H9 (cell line): ENCODE measurements around the gene HEATR5A. TPM values are rescaled to one million over a fixed set of nuclear protein-coding genes. Genes with fewer than 3 reads are reported as not detected.
"Not testable (repeated sequence)": the region's sequence is repeated elsewhere in the genome, so short reads cannot be mapped to it uniquely, and the experiment has no call there.

ENCODE experiments used
- DNase-seq: peaks from one replicate; pipeline ENCODE4 v3.0.0-alpha.2; 2017
- H2AFZ ChIP-seq: one replicate; pipeline ENCODE4 v1.6.1; 2013; ENCODE audit warnings: mild to moderate bottlenecking, low read length, control low read depth, moderate library complexity
- H2AK5ac ChIP-seq: 2 replicates; pipeline ENCODE4 v1.6.1; 2013; ENCODE audit warnings: low read length, control low read depth, mixed read lengths; ENCODE audit not compliant: insufficient read length
- H2BK120ac ChIP-seq: one replicate; pipeline ENCODE4 v1.6.1; 2013; ENCODE audit warnings: low read depth, mild to moderate bottlenecking, low read length, control low read depth, inconsistent platforms; ENCODE audit not compliant: poor library complexity, severe bottlenecking
- H2BK12ac ChIP-seq: 2 replicates; pipeline ENCODE4 v1.6.1; 2013; ENCODE audit warnings: low read length, control low read depth, mixed read lengths, low read depth; ENCODE audit not compliant: insufficient read length
- H2BK15ac ChIP-seq: 2 replicates; pipeline ENCODE4 v1.6.1; 2013; ENCODE audit warnings: low read depth, low read length, control low read depth
- H2BK20ac ChIP-seq: one replicate; pipeline ENCODE4 v1.6.1; 2013; ENCODE audit warnings: low read depth, mild to moderate bottlenecking, low read length, control low read depth, inconsistent platforms; ENCODE audit not compliant: poor library complexity, severe bottlenecking
- H2BK5ac ChIP-seq: 2 replicates; pipeline ENCODE4 v1.6.1; 2013; ENCODE audit warnings: low read length, control low read depth, mixed read lengths; ENCODE audit not compliant: insufficient read length
- H3K14ac ChIP-seq: 2 replicates; pipeline ENCODE4 v1.6.1; 2013; ENCODE audit warnings: low read length, control low read depth; ENCODE audit not compliant: insufficient read depth
- H3K18ac ChIP-seq: 2 replicates; pipeline ENCODE4 v1.6.1; 2013; ENCODE audit warnings: low read depth, mild to moderate bottlenecking, mixed read lengths, low read length, control low read depth; ENCODE audit not compliant: insufficient read length
- H3K23ac ChIP-seq: 2 replicates; pipeline ENCODE4 v1.6.1; 2013; ENCODE audit warnings: low read length, control low read depth, mixed read lengths, low read depth; ENCODE audit not compliant: insufficient read length
- H3K23me2 ChIP-seq: 2 replicates; pipeline ENCODE4 v1.6.1; 2013; ENCODE audit warnings: low read depth, mild to moderate bottlenecking, mixed read lengths, low read length, control low read depth; ENCODE audit not compliant: insufficient read length, poor library complexity, severe bottlenecking
- H3K27ac ChIP-seq: 2 replicates; pipeline ENCODE4 v1.5.1; 2013; ENCODE audit warnings: low read length, control low read depth, mixed read lengths, low read depth; ENCODE audit not compliant: insufficient read length
- H3K27me3 ChIP-seq: 2 replicates; pipeline ENCODE4 v1.6.1; 2013; ENCODE audit warnings: low read length, control low read depth, inconsistent platforms; ENCODE audit not compliant: insufficient read depth
- H3K4ac ChIP-seq: 2 replicates; pipeline ENCODE4 v1.6.1; 2013; ENCODE audit warnings: low read depth, mild to moderate bottlenecking, control low read depth, inconsistent platforms, low read length, moderate library complexity
- H3K4me1 ChIP-seq: 2 replicates; pipeline ENCODE4 v1.6.1; 2013; ENCODE audit warnings: low read length, control low read depth, inconsistent platforms; ENCODE audit not compliant: insufficient read depth
- H3K4me2 ChIP-seq: 2 replicates; pipeline ENCODE4 v1.6.1; 2013; ENCODE audit warnings: low read length, control low read depth, mixed read lengths; ENCODE audit not compliant: insufficient read length, insufficient read depth
- H3K56ac ChIP-seq: 2 replicates; pipeline ENCODE4 v1.6.1; 2013; ENCODE audit warnings: low read depth, mild to moderate bottlenecking, mixed read lengths, low read length, control low read depth; ENCODE audit not compliant: insufficient read length
- H3K79me1 ChIP-seq: 2 replicates; pipeline ENCODE4 v1.6.1; 2013; ENCODE audit warnings: low read depth, mild to moderate bottlenecking, moderate library complexity, low read length, control low read depth, inconsistent platforms; ENCODE audit not compliant: insufficient read depth, poor library complexity, severe bottlenecking
- H3K79me2 ChIP-seq: 2 replicates; pipeline ENCODE4 v1.6.1; 2013; ENCODE audit warnings: low read length, control low read depth, inconsistent platforms; ENCODE audit not compliant: insufficient read depth
- H3K9ac ChIP-seq: 2 replicates; pipeline ENCODE4 v1.6.1; 2013; ENCODE audit warnings: low read length, control low read depth, mixed read lengths; ENCODE audit not compliant: insufficient read length; ENCODE audit errors: extremely low read depth
- H3K9me3 ChIP-seq: one replicate; pipeline ENCODE4 v1.6.1; 2013; ENCODE audit warnings: low read depth, low read length, inconsistent platforms; ENCODE audit not compliant: control insufficient read depth
- H3T11ph ChIP-seq: one replicate; pipeline ENCODE4 v1.6.1; 2013; ENCODE audit warnings: mild to moderate bottlenecking, low read length, control low read depth, inconsistent platforms
- H4K20me1 ChIP-seq: one replicate; pipeline ENCODE4 v1.6.1; 2013; ENCODE audit not compliant: control insufficient read depth, insufficient read length, insufficient read depth
- H4K5ac ChIP-seq: 2 replicates; pipeline ENCODE4 v1.6.1; 2013; ENCODE audit warnings: low read depth, mild to moderate bottlenecking, mixed read lengths, low read length, control low read depth; ENCODE audit not compliant: insufficient read length
- H4K8ac ChIP-seq: replicated peaks from 2 replicates; pipeline ENCODE4 v1.6.1; 2013; ENCODE audit warnings: low read length, control low read depth, mixed read lengths, low read depth; ENCODE audit not compliant: insufficient read length
- H4K91ac ChIP-seq: 2 replicates; pipeline ENCODE4 v1.6.1; 2013; ENCODE audit warnings: low read depth, mild to moderate bottlenecking, moderate library complexity, mixed read lengths, low read length, control low read depth; ENCODE audit not compliant: insufficient read length
- H3K27ac Mint-ChIP-seq, 3 experiments: 2 replicates in 2 of 3; 3 replicates in 1 of 3; pipeline ENCODE4 v1.8.0; 2020 to 2021; ENCODE audit warnings: mixed read lengths in 3 of 3, mild to moderate bottlenecking in 1 of 3, moderate library complexity in 1 of 3
- H3K27me3 Mint-ChIP-seq: 2 replicates; pipeline ENCODE4 v1.8.0; 2021; ENCODE audit warnings: low read depth, mild to moderate bottlenecking, moderate library complexity, mixed read lengths
- H3K36me3 Mint-ChIP-seq, 3 experiments: 2 replicates in 2 of 3; 3 replicates in 1 of 3; pipeline ENCODE4 v1.8.0; 2020 to 2021; ENCODE audit warnings: low read depth in 3 of 3, mixed read lengths in 3 of 3; ENCODE audit not compliant: insufficient read depth in 1 of 3
- H3K4me1 Mint-ChIP-seq, 2 experiments: 2 replicates each; pipeline ENCODE4 v1.8.0; 2020; ENCODE audit warnings: mixed read lengths in 2 of 2
- H3K4me3 Mint-ChIP-seq, 2 experiments: 2 replicates in 1 of 2; 3 replicates in 1 of 2; pipeline ENCODE4 v1.8.0; 2020 to 2021; ENCODE audit warnings: mild to moderate bottlenecking in 2 of 2, mixed read lengths in 2 of 2, moderate library complexity in 1 of 2
- H3K9me3 Mint-ChIP-seq, 2 experiments: 2 replicates in 1 of 2; 3 replicates in 1 of 2; pipeline ENCODE4 v1.8.0; 2020; ENCODE audit warnings: mild to moderate bottlenecking in 2 of 2, mixed read lengths in 2 of 2, moderate library complexity in 1 of 2
- CTCF ChIP-seq: fragments of 200-600 bp; sonication (generic); conservative IDR thresholded peaks from 3 replicates; pipeline ENCODE4 v1.8.0; 2021; ENCODE audit warnings: antibody characterized with exemption, mild to moderate bottlenecking
- whole genome bisulfite sequencing: extraction: QIAGEN DNeasy Blood & Tissue Kit; methylation state at CpG from one replicate; pipeline ENCODE4 v1.1.7; 2013; ENCODE audit warnings: missing lambda C conversion rate, low lambda C conversion rate, mixed read lengths; ENCODE audit not compliant: insufficient read length; ENCODE audit errors: extremely low coverage; 5-methylcytosine and 5-hydroxymethylcytosine counted together
- total RNA-seq: library from RNA; stranded (reverse); gene quantifications from 2 replicates; pipeline ENCODE4 v1.2.1, GENCODE V29; 2021

HEATR5A gene
- total RNA-seq, 1 experiment from 2014 or later, result 21.2 TPM

GRCh38 chr14:31362746-31363145, 57.6 kb downstream of the HEATR5A start:
- no peak overlapping the region for H2BK15ac ChIP-seq
- H2AK5ac ChIP-seq, result no peak overlapping the region
- no peak overlapping the region for H2AFZ ChIP-seq
- no CpG with 5 or more reads among the region's 4 CpGs for WGBS
- Mint-ChIP-seq H3K4me3 (no peak overlapping the region), H3K36me3 (peaks cover 0 to 4% (median 0%) of the 10 kb centered on the region in 3 experiments; a peak in 1 of 7 replicates), H3K27ac (no peak overlapping the region), H3K4me1 (no peaks in the 10 kb centered on the region), H3K27me3 (no peaks in the 10 kb centered on the region), H3K9me3 (no peaks in the 10 kb centered on the region)
- H4K20me1 ChIP-seq, result no peaks in the 10 kb centered on the region
- no peak overlapping the region for H2BK120ac ChIP-seq
- H4K8ac ChIP-seq, result no peak overlapping the region
- no peaks in the 10 kb centered on the region for H3K23me2 ChIP-seq
- no peak overlapping the region for H3K14ac ChIP-seq
- H3T11ph ChIP-seq, result no peak overlapping the region
- no peak overlapping the region for H2BK12ac ChIP-seq
- no peaks in the 10 kb centered on the region for H3K79me2 ChIP-seq
- no peaks in the 10 kb centered on the region for H3K27me3 ChIP-seq
- H4K91ac ChIP-seq, result no peak overlapping the region
- no peak overlapping the region for H3K56ac ChIP-seq
- no peak overlapping the region for H2BK20ac ChIP-seq
- no peak overlapping the region for H3K23ac ChIP-seq
- no peak overlapping the region for H2BK5ac ChIP-seq
- no peak overlapping the region for H4K5ac ChIP-seq
- H3K4ac ChIP-seq, result no peak overlapping the region
- H3K18ac ChIP-seq, result no peak overlapping the region
- no peak overlapping the region for H3K27ac ChIP-seq
- H3K4me1 ChIP-seq, result no peaks in the 10 kb centered on the region
- no peak overlapping the region for H3K4me2 ChIP-seq
- DNase-seq, result no peak
- no peak for TF ChIP-seq CTCF
- H3K79me1 ChIP-seq, result no peaks in the 10 kb centered on the region
- no peak overlapping the region for H3K9ac ChIP-seq
- H3K9me3 ChIP-seq, result no peaks in the 10 kb centered on the region

GRCh38 chr14:31361761-31362160, 58.6 kb downstream of the HEATR5A start:
- H3K36me3 Mint-ChIP-seq, H3T11ph ChIP-seq, H3K4me3 Mint-ChIP-seq, H3K4me1 ChIP-seq, H4K91ac ChIP-seq, H3K27me3 Mint-ChIP-seq, H3K4ac ChIP-seq, H3K23ac ChIP-seq, H3K56ac ChIP-seq, H3K27me3 ChIP-seq, H2BK120ac ChIP-seq, DNase-seq, H3K79me1 ChIP-seq, H2BK12ac ChIP-seq, H3K79me2 ChIP-seq, H2AFZ ChIP-seq, H3K4me1 Mint-ChIP-seq, H2AK5ac ChIP-seq, H3K27ac Mint-ChIP-seq, H2BK15ac ChIP-seq, H3K14ac ChIP-seq, H3K9me3 ChIP-seq, H4K20me1 ChIP-seq, H3K9me3 Mint-ChIP-seq, H4K8ac ChIP-seq, H2BK20ac ChIP-seq, H2BK5ac ChIP-seq, H3K18ac ChIP-seq, H3K23me2 ChIP-seq, H3K9ac ChIP-seq, H3K27ac ChIP-seq, H3K4me2 ChIP-seq, H4K5ac ChIP-seq: not testable (repeated sequence)
- WGBS, result no CpG with 5 or more reads among the region's 4 CpGs
